ENCODE results near the gene LRBA. TPM values are rescaled to one million over a fixed set of nuclear protein-coding genes. Genes with fewer than 3 reads are reported as not detected.

LRBA gene
- total and polyA plus RNA-seq, 9 of the 15 experiments (the other 6 are each of a cell fraction or from before 2014, with no cell fraction given), result 24.2 to 88.7 (median 59.7) TPM

- TF ChIP-seq ZBTB9 (CRISPR knock-in tag; IDR thresholded peaks at IDR 0.05), result 0 out of 2 replicates have a peak, but pooled peaks have one; percentile 68
- TF ChIP-seq ZBTB33 (CRISPR knock-in tag; IDR thresholded peaks at IDR 0.05), result peak; percentile 60; the same call in 1 of the 2 replicates
- TF ChIP-seq POLR2AphosphoS2 (IDR thresholded peaks at IDR 0.05; ENCODE audit: low read length), result no peak
- no peak for TF ChIP-seq BDP1 (IDR thresholded peaks at IDR 0.05; ENCODE audit: insufficient read depth, insufficient read length)
- peak; percentile 42; the same call in 1 of the 2 replicates for TF ChIP-seq TOE1 (IDR thresholded peaks at IDR 0.05; ENCODE audit: borderline replicate concordance)
- no peak for TF ChIP-seq TOE1 (CRISPR knock-in tag; IDR thresholded peaks at IDR 0.05; ENCODE audit: borderline replicate concordance, low read depth)
- TF ChIP-seq OTX1 (CRISPR knock-in tag; IDR thresholded peaks at IDR 0.05), result 0 out of 2 replicates have a peak, but pooled peaks have one; percentile 11
- TF ChIP-seq AFF1 (IDR thresholded peaks at IDR 0.05; ENCODE audit: low read depth in 1 of 2, partially characterized antibody in 2 of 2), result peak in 1 of 2 experiments; percentile 16
- TF ChIP-seq IRF1 (CRISPR knock-in tag; IDR thresholded peaks at IDR 0.05; ENCODE audit: borderline replicate concordance), result no peak
- peak; percentile 36 for TF ChIP-seq MYC (IDR thresholded peaks at IDR 0.05; ENCODE audit: low read depth, low read length)
- no peak for TF ChIP-seq MYC (CRISPR knock-in tag; IDR thresholded peaks at IDR 0.05; ENCODE audit: borderline replicate concordance, low read depth)
- no peak for TF ChIP-seq PTBP1 (IDR thresholded peaks at IDR 0.05; ENCODE audit: low read depth, low read length)
- TF ChIP-seq ZNF41 (CRISPR knock-in tag; conservative IDR thresholded peaks at IDR 0.05), result no peak
- no peak for TF ChIP-seq HMG20A (CRISPR knock-in tag; conservative IDR thresholded peaks at IDR 0.05)
- TF ChIP-seq BRF2 (IDR thresholded peaks at IDR 0.05; ENCODE audit: borderline replicate concordance, insufficient read depth, insufficient read length), result no peak
- no peak for TF ChIP-seq PHB2 (IDR thresholded peaks at IDR 0.05; ENCODE audit: low read depth)
- peak; percentile 53; the same call in 1 of the 2 replicates for TF ChIP-seq TAF7 (tag; IDR thresholded peaks at IDR 0.05)
Observed at GRCh38 chr4:151015459-151016347, 619 bp upstream of the LRBA start (continued).

Data from K562 (cell line).